ENCODE results near the gene SMC4.

SMC4 gene

DNA sequence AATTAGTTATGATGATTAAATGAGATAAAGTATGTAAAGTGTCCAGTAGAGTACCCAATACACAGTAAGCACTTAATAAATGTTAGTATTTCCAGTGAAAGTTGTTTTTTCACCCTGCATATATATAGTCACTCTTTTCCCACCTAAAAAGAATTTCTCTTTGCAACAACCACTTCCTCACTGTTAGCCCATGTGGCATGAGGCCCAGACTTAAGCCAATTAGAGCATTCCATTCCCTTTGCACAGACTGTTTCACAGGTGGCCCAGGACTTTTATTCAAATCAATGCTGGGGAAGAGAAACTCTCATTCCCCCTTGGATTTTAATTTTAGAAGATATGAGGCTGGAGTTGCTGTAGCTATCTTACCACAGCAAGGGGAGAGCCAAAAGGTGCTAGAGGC is 4.2 kb upstream of the SMC4 start:
- peak; percentile 79 for DNase-seq

GRCh38 chr3:160398820-160399124 is 678 bp upstream of the SMC4 start:
- no peak for DNase-seq

GRCh38 chr3:160400030-160400701 is 716 bp downstream of the SMC4 start:
- peak; percentile 10 for DNase-seq

DNA sequence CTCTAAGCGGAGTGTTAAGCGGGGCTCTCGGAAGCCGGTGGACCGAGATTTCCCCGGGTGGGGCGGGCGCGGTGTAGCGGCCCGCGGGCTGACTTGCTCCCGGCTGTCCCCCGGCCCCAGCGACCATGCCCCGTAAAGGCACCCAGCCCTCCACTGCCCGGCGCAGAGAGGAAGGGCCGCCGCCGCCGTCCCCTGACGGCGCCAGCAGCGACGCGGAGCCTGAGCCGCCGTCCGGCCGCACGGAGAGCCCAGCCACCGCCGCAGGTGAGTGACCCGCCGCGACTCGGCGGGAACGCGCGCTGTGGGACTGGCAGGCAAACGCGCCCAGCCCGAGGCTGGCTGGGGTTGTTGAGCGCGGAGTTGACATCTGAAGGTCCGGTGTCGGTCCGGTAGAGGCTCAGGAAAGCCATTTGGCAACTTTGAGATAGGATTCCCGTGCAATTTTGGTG is 1.3 kb downstream of the SMC4 start:
- no peak for DNase-seq

DNA sequence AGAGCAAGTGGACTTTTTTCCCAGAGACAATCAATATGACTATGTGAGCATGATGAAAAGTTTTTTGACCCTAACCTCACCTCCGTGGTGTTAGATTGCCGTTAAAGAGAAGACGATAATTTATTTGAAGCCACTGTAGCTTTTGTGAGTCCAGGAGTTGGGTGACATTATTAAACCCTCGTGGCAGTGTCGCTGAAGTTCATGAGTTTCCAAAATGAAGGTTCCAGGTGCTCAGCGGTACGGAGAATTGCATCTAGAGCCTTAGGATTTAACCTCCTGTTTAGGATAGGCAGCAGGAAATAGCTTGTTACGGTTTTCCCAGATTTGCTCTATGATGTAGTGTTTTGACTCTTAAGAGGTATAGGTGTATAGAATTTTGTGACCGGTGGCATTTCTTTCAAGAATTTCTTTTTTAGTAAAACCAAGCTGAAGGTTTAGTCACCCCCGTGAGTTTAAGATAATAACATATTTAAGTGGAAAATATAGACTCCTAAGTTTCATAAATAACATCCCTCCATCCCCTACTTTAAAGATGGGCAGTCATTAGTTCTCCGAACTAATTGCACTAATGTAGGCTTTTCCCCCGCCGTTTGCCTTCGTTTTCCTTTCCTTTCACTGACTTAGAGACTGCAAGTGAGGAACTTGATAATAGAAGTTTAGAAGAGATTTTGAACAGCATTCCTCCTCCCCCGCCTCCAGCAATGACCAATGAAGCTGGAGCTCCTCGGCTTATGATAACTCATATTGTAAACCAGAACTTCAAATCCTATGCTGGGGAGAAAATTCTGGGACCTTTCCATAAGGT is 2.0 kb downstream of the SMC4 start:
- peak; percentile 69 for DNase-seq

GRCh38 chr3:160402221-160403027 is 3.0 kb downstream of the SMC4 start:
- no peak for DNase-seq

DNA sequence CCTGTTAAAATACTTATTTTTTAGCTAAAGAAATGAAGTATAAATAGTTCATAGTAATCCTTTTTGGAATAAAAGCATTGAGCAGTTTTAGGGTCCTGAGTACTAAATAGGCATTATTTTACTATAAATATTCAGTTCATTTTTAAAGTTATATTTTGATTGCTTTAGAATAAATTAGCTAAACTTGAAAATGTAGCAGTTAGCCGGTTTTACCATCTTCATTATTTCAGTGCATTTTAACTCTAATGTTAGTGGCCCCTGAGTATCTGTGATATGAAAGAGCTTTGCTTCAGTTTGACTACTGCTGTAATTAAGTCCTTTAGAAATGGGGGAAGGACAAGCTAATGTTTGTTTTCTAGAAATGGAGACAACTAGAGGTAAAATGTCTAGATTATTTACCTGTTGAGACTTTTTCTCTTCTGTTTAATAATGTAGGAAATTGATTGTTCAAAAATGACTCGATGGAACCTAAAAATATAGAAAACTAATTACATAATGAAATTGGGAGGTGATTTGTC is 3.6 kb downstream of the SMC4 start:
- no peak for DNase-seq

- no peak for DNase-seq
Observed at GRCh38 chr3:160403796-160404470, 4.5 kb downstream of the SMC4 start.

DNA sequence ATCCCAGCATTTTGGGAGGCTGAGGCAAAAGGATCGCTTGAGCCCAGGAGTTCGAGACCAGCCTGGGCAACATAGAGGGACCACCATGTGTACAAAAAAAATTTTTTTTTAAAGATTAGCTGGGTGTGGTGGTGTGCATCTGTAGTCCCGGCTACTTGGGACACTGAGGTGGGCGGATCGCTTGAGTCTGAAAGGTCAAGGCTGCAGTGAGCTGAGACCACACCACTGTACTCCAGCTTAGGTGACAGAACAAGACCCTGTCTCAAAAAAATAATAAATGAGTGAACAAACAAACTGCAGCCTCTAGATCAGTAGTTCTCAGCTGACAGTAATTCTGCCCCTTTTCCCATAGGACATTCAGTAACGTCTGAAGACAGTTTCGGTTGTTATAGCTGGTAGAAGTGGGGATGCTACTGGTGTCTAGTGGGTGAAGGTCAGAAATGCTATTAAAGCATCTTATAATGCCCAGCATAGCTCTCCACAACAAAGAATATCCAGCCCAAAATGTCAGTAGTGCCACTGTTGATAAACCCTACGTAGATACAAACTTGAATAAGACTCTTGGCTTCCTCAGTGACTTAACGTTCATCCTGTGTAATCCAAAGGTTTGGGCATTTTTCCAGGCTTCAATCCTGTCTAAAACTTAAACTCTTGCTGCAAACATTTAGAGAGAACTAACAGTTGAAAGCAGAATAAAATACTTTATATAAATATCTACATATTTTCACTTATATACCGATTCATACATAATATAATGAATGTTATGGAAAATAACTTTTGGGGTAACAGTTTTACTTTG is 10.6 kb downstream of the SMC4 start:
- no peak for DNase-seq

DNA sequence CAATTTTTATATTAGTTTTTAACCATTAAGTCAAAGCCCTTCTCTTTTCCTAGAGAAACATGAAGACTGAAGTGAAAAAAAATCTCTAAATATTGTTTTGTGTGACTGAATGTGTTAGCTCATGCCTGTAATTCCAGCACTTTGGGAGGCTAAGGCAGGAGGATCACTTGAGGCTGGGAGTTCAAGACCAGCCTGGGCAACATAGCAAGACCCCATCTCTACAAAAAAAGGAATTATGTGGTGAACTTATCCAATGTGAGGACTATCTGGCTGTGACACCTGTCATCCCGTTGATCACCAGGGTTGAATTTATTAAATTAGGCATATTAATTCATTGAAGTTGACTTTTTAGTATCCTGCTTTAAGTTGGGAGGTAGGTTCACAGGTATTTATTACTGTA is 13.0 kb downstream of the SMC4 start:
- DNase-seq = no peak

DNA sequence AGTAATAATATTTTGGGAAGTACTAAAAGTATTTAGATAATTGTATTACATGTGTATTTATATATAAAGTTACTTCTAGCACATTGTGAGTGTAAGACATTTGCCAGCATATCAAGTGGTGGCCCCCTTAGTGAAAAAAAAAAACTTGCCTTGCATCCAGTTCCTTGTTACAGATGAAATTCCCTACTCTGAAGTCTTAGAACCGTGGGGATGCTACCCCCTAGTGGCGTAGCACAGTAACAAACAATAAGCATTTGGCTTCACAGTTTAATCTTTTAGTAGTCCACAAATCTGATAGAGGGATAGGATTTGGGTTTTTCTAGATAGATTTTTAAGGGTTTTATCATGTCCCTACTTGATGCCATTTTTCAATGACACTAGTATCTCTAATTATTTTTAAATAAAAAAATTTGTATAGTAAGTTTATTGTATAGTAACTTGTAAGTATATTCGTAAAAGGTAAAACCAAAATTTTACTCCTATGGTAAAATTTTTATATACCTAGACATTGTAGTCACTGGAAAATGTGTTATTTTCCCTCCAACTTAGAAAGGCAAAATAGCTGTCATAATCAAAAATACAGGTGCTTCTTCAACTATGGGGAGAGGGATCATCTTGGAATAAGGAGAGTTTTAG is 14.3 kb downstream of the SMC4 start:
- peak; percentile 31 for DNase-seq

DNA sequence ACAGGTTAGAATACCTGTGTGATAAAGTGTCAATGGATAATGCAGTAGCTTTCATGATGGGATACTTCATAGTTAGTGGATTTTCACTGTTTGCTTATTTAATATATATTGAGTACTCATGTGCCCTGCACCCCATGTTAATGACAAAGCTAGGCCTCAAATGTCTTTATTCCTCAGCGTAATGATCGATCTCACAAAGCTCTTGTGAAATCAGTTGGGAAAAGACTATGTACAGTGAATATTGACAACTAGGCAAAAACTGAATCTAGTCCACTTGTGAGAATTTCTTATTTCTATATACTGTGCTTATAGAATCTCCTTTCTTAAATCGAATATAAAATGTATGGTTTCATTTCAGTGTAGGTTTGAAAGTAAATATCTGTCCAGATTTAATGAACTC is 17.9 kb downstream of the SMC4 start:
- no peak for DNase-seq

- DNase-seq = no peak
Observed at GRCh38 chr3:160427832-160428424, 28.5 kb downstream of the SMC4 start.

- DNase-seq = peak; percentile 32
Observed at GRCh38 chr3:160434071-160434470, 34.6 kb downstream of the SMC4 start.

- DNase-seq = no peak
Observed at GRCh38 chr3:160435095-160435494, 35.6 kb downstream of the SMC4 start.

DNA sequence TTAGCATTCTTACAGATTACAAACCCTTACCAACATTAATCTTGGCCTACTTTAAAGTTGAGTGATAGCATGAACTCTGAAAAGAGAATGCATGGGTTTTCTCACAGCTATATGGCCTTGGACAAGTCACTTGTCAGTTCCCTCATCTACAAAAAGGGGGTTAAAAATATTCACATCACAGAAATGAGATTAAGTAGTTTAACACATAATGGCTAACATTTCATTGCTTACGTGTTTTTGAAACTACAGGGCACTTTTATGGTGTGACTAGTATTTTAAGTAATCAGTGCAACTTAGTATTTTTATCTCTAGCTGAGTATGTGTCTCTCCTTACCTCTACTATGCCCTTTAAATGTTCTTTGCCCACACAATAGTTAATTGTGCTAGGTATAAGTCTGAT is 36.3 kb downstream of the SMC4 start:
- no peak for DNase-seq

- DNase-seq = no peak
Observed at GRCh38 chr3:160437083-160437455, 37.6 kb downstream of the SMC4 start.

DNA sequence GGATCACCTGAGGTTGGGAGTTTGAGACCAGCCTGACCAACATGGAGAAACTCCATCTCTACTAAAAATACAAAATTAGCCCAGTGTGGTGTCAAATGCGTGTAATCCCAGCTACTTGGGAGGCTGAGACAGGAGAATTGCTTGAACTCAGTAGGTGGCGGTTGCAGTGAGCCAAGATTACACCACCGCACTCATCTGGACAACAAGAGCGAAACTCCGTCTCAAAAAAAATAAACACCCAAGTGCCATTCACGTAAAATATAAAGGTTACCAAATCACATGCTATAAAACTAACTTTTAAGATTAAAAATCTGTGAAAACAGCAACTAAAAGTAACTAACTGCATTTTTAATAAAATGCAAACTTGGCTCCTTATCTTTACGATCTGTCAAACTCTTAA is 41.2 kb downstream of the SMC4 start:
- DNase-seq = no peak

GRCh38 chr3:160444411-160444810 is 45.0 kb downstream of the SMC4 start:
- no peak for DNase-seq

- DNase-seq = no peak
Observed at GRCh38 chr3:160445854-160446253, 46.4 kb downstream of the SMC4 start.

DNA sequence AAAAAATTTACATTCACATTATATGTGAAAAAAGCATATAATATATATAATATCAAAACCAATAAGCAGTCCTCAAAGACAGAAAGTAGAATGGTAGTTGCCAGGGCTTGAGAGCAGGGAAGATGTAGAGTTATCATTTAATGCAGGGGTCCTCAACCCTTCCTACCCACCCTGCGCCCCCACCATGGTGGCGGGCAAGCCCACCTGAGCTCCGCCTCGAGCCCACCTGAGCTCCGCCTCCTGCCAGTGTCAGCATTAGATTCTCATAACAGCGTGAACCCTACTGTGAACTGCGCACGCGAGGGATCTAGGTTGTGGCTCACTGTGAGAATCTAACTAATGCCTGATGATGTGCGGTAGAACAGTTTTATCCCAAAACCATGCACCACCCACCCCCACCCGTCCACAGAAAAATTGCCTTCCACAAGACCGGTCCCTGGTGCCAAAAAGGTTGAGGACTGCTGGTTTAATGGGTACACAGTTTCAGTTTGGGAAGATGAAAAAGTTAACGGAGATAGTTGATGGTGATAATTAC is 47.1 kb downstream of the SMC4 start:
- no peak for DNase-seq

All from NCI-H226 (cell line).